GM20000 (cell line): ENCODE results near the gene ANO5.

Experiments used
- DNase-seq: peaks from one replicate; pipeline ENCODE4 v3.0.0; 2012; ENCODE audit warnings: low spot score
- CTCF ChIP-seq: IDR thresholded peaks from 2 replicates; pipeline ENCODE4 v1.5.1; 2012; ENCODE audit warnings: mild to moderate bottlenecking, control low read depth; ENCODE audit errors: extremely low read depth, missing control alignments

The ANO5 gene

DNA sequence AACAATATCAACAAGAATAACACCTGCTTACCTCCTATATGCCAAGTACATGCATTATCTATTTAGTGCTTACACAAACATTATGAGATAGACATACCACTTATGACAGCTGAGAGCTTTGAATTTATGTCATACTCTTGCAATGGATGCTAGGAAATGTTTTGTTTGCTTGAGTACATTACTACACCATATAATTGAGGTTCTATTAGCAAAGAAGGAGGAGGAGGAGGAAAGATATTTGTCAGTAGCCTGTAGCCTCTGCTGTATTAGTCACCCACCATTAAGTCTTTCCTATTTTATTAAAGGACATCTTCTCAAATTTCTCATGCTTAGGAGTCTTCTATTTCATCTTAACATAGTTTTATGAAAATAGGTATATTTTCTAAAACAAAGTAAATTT, 6.4 kb downstream of the ANO5 start:
- no peak for DNase-seq
- no peak for TF ChIP-seq CTCF

DNA sequence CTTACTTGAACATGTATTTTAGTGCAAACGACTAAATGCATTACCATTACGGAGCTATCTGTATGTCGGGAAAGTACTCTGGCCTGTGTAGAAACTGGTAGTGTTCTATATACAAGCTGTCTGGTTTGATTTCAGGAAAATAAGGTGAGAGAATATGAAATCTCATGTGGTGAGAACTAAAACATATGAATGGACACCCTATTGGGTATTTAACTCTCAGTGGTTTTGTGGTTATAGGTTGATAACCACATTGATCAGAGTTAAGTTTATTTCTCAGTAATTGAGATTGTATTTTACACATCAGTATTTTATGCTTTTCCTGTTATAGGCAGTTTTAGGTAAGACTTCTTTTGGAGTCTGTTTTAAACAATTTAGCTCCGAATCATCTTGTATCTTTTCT, 10.4 kb downstream of the ANO5 start:
- TF ChIP-seq CTCF, result no peak
- DNase-seq, result no peak

GRCh38 chr11:22207162-22207561, 14.3 kb downstream of the ANO5 start:
- TF ChIP-seq CTCF, result no peak
- DNase-seq, result no peak

- no peak for TF ChIP-seq CTCF
- DNase-seq, result no peak
These were observed 15.4 kb downstream of the ANO5 start for GRCh38 chr11:22208151-22208858.

DNA sequence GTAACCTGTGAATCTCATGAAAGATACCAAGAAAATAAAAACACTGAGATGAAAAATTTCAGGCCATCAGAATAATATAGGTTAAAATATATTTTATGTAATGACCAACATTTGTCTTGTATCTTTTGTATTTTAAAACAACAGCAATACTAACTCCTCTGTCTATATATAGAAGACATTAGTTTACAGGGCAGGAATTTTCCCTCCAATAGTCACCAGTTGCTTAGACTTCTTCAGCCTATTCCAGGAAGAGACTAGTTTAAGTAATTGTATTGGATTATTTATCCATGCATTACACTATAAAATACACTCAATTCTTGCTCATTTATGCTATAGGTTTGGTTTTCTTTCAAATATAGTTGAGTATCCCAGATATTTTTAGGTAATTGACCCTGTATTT, 24.1 kb downstream of the ANO5 start:
- no peak for TF ChIP-seq CTCF
- DNase-seq, result no peak

DNA sequence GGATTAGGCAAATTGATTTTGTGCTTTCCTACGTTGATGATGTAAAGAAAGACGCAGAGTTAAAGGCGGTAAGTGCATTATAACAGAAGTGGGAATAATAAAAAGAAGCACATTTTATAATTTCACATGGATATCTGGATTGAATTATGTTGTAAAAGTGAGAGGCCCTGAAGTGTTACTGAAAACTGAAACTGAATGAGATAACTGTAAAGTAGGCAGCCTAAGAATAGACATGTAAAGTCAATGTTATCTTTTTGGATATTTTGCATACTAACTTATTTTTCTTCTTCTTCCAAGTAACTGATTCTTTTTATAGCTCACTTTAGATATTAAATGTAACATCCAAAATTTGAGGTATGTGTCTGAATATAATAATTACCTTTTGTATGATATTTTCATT, 28.3 kb downstream of the ANO5 start:
- TF ChIP-seq CTCF, result no peak
- no peak for DNase-seq

GRCh38 chr11:22225190-22225589, 32.3 kb downstream of the ANO5 start:
- no peak for TF ChIP-seq CTCF
- no peak for DNase-seq
